Measurements from ENCODE around the gene CDH26. TPM values are rescaled to one million over a fixed set of nuclear protein-coding genes. Genes with fewer than 3 reads are reported as not detected.

The CDH26 gene
- total and polyA plus RNA-seq, 10 of the 15 experiments (the other 5 are each of a cell fraction or from before 2014, with no cell fraction given): 0.03 to 0.19 (median 0.08) TPM; not detected in 4

DNA sequence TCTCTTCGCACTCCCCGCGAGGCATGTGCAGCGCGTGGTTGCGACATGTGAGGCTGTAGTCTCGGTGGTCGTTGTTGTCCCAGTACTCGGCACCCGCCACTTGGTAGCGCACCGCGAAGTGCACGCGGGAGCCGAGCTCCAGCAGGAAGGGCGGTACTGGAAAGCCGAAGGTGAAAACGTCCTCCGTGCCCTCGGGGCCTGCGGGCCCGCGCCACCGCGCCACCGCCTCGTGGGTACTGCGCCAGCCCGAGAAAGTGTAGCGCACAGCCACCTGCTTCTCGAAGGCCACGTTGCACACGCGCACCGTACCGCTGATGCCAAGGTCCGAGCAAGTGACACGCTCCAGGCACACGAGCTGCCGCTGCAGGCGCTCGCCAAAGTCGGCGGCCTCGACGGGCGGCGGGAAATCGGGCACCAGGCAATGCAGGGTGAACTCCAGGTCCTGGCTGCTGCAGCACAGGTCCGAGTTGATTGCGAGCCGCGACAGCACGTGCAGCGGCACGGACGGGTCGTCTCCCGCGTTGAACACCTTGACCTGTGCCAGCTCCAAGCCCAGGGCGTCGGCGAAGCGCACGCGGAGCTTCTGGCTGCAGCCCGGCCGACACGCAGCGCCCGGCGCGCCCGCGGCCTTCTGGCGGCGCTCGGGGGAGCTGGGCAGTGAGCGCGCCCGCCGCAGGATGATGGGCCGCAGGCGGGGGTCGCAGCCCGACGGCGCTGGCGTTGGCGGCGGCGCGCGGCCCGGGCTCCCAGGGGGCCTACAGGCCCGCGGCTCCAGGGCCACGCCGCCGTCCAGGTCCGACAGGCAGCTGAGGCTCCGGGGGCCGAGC lies 19.0 kb upstream of the CDH26 start:
- CTCF ChIA-PET: interaction anchor here (1.5 to 9.5 kb wide), 3 partner anchors 8 to 16 kb away, joined by 4 to 173 read pairs (median 4); no protein-coding TSS in a partner anchor
- Histone ChIP-seq H3K4me2 (ENCODE audit: control insufficient read depth, insufficient read depth) (peak overlapping the region; percentile 81), H3K4me3 (peak overlapping the region; percentile 99; the same call in 1 of the 2 replicates), H3K36me3 (ENCODE audit: control insufficient read depth in 2 of 2, insufficient read depth in 2 of 2, low read length in 1 of 2) (no peaks in the 10 kb centered on the region; a peak in 1 of 4 replicates), H3K79me2 (ENCODE audit: control insufficient read depth, insufficient read depth, low read length) (peaks cover 14% of the 10 kb centered on the region), H3K27ac (ENCODE audit: control insufficient read depth, insufficient read depth) (peak overlapping the region; percentile 93; the same call in 1 of the 2 replicates), H3K9me3 (replicated peaks; ENCODE audit: control insufficient read depth, insufficient read depth, low read length) (no peaks in the 10 kb centered on the region), H3K4me1 (ENCODE audit: control insufficient read depth, insufficient read depth, low read length) (peaks cover 10% of the 10 kb centered on the region), H3K9ac (ENCODE audit: control insufficient read depth, insufficient read depth, low read length) (peak overlapping the region; percentile 74), H3K27me3 (replicated peaks in 1 of 2; ENCODE audit: control insufficient read depth in 2 of 2, insufficient read depth in 2 of 2, low read length in 1 of 2) (no peaks in the 10 kb centered on the region), H2AFZ (ENCODE audit: control insufficient read depth, low read depth, low read length) (peak overlapping the region; percentile 86), H4K20me1 (ENCODE audit: control insufficient read depth, insufficient read depth) (no peaks in the 10 kb centered on the region)
- WGBS (ENCODE audit: insufficient coverage, insufficient replicate concordance, low lambda C conversion rate, missing lambda C conversion rate): 46% methylated on average over 81 of the region's 104 CpGs
- intact Hi-C loops (cut with micrococcal nuclease; ENCODE audit: unreplicated experiment) (no loop called here), in situ Hi-C loops (cut with MboI) (no loop called here)
- BruUV-seq (replicated peaks): no TSS peak
- ATAC-seq: no peak
- SMC1A ChIA-PET (ENCODE audit: uncharacterized antibody, unreplicated experiment): interaction anchor here (0.9 to 2.5 kb wide), 2 partner anchors 10 to 11 kb away, joined by 3 to 8 read pairs; no protein-coding TSS in a partner anchor
- POLR2A ChIA-PET: interaction anchor here (1.5 kb wide), 1 partner anchor 12 kb away, joined by 8 read pairs; no protein-coding TSS in a partner anchor
- DNase-seq (ENCODE audit: low read depth, low spot score): no peak
- FAIRE-seq: no peak
- RAD21 ChIA-PET (ENCODE audit: unreplicated experiment): interaction anchor here (0.9 to 1.8 kb wide), 4 partner anchors 9 to 27 kb away, joined by 3 to 4 read pairs (median 3); no protein-coding TSS in a partner anchor
- TF ChIP-seq ZZZ3 (IDR thresholded peaks at IDR 0.05; ENCODE audit: control insufficient read depth, insufficient read length, low read depth) (no peak), LARP7 (IDR thresholded peaks at IDR 0.05) (0 out of 2 replicates have a peak, but pooled peaks have one; percentile 29), PAX8 (IDR thresholded peaks at IDR 0.05) (no peak), JUND (IDR thresholded peaks at IDR 0.05; ENCODE audit: low read depth, low read length) (no peak), MTA2 (IDR thresholded peaks at IDR 0.05; ENCODE audit: low read depth) (no peak), POLR2AphosphoS5 (IDR thresholded peaks at IDR 0.05; ENCODE audit: low read length) (no peak), BMI1 (IDR thresholded peaks at IDR 0.05; ENCODE audit: borderline replicate concordance) (no peak), NRF1 (conservative IDR thresholded peaks at IDR 0.05; ENCODE audit: low read depth, low read length) (no peak), BHLHE40 (IDR thresholded peaks at IDR 0.05; ENCODE audit: borderline replicate concordance in 1 of 2, low read depth in 2 of 2, low read length in 1 of 2) (peak in 1 of 2 experiments; percentile 59; a peak in 2 of 4 replicates), SREBF2 (IDR thresholded peaks at IDR 0.05; ENCODE audit: low read length) (no peak), NFXL1 (IDR thresholded peaks at IDR 0.05; ENCODE audit: borderline replicate concordance) (no peak), ZNF24 (IDR thresholded peaks at IDR 0.05) (no peak), BRCA1 (IDR thresholded peaks at IDR 0.05; ENCODE audit: low read depth, low read length) (no peak)
- TF ChIP-seq, protein P1, sequence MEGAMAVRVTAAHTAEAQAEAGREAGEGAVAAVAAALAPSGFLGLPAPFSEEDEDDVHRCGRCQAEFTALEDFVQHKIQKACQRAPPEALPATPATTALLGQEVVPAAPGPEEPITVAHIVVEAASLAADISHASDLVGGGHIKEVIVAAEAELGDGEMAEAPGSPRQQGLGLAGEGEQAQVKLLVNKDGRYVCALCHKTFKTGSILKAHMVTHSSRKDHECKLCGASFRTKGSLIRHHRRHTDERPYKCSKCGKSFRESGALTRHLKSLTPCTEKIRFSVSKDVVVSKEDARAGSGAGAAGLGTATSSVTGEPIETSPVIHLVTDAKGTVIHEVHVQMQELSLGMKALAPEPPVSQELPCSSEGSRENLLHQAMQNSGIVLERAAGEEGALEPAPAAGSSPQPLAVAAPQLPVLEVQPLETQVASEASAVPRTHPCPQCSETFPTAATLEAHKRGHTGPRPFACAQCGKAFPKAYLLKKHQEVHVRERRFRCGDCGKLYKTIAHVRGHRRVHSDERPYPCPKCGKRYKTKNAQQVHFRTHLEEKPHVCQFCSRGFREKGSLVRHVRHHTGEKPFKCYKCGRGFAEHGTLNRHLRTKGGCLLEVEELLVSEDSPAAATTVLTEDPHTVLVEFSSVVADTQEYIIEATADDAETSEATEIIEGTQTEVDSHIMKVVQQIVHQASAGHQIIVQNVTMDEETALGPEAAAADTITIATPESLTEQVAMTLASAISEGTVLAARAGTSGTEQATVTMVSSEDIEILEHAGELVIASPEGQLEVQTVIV (IDR thresholded peaks at IDR 0.05; ENCODE audit: borderline replicate concordance, partially characterized antibody): no peak
- TF ChIP-seq, protein P2, sequence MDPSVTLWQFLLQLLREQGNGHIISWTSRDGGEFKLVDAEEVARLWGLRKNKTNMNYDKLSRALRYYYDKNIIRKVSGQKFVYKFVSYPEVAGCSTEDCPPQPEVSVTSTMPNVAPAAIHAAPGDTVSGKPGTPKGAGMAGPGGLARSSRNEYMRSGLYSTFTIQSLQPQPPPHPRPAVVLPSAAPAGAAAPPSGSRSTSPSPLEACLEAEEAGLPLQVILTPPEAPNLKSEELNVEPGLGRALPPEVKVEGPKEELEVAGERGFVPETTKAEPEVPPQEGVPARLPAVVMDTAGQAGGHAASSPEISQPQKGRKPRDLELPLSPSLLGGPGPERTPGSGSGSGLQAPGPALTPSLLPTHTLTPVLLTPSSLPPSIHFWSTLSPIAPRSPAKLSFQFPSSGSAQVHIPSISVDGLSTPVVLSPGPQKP (IDR thresholded peaks at IDR 0.05; ENCODE audit: low read depth, low read length): no peak
- TF ChIP-seq, protein P3, sequence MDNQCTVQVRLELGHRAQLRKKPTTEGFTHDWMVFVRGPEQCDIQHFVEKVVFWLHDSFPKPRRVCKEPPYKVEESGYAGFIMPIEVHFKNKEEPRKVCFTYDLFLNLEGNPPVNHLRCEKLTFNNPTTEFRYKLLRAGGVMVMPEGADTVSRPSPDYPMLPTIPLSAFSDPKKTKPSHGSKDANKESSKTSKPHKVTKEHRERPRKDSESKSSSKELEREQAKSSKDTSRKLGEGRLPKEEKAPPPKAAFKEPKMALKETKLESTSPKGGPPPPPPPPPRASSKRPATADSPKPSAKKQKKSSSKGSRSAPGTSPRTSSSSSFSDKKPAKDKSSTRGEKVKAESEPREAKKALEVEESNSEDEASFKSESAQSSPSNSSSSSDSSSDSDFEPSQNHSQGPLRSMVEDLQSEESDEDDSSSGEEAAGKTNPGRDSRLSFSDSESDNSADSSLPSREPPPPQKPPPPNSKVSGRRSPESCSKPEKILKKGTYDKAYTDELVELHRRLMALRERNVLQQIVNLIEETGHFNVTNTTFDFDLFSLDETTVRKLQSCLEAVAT (IDR thresholded peaks at IDR 0.05): peak; percentile 58; the same call in 1 of the 2 replicates
- TF ChIP-seq, protein P4, sequence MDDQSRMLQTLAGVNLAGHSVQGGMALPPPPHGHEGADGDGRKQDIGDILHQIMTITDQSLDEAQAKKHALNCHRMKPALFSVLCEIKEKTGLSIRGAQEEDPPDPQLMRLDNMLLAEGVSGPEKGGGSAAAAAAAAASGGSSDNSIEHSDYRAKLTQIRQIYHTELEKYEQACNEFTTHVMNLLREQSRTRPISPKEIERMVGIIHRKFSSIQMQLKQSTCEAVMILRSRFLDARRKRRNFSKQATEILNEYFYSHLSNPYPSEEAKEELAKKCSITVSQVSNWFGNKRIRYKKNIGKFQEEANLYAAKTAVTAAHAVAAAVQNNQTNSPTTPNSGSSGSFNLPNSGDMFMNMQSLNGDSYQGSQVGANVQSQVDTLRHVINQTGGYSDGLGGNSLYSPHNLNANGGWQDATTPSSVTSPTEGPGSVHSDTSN (IDR thresholded peaks at IDR 0.05; ENCODE audit: insufficient replicate concordance, low read depth, low read length): no peak
